HG02943 (cell line): ENCODE results near the gene RARRES2.

Experiments
- ATAC-seq: cut with Tn5 transposase; IDR thresholded peaks from one replicate; pipeline ENCODE4 v1.9.1; 2021; ENCODE audit warnings: mild to moderate bottlenecking, low read depth, moderate library complexity; ENCODE audit not compliant: unreplicated experiment

RARRES2 gene

GRCh38 chr7:150377635-150378034, 36.2 kb upstream of the RARRES2 start:
- no peak for ATAC-seq

DNA sequence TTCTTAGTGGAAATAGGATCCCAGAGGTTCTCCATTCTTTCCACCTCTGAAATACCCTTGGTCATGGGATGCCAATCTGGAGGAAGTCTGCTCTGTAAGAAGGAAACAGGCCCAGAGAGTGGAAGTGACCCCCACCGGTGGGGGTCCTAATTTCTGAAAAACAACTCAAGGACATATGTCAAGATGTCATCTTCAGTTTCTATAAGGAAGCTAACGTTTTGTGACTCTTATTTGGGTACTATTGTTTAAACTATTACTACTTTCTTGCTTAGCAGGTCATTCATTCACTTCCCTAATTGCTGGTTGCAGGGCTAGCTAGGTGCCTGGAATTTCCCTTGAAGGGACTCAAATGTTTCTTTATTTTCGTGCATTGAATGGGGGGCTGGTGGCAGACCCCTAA, 35.8 kb upstream of the RARRES2 start:
- no peak for ATAC-seq

DNA sequence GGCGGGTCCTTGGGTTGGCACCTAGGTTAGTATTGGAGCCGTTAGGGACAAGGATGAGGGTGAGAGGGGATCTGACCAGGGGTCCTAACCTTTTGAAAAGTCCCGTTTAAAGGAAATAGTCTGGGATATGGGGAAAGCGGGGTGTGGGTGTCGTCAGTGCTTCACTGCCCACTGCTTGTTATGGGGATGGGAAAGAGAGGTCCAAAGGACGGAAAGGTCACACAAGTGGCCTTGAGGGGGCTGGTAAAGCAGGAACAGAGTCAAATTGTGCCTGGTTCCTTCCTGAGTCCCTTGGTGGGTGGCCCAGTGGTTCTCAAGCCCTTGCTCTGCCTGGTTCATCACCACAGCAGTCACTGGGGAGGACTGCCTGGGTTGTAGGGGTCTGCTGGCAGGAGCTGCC, 35.1 kb upstream of the RARRES2 start:
- no peak for ATAC-seq

DNA sequence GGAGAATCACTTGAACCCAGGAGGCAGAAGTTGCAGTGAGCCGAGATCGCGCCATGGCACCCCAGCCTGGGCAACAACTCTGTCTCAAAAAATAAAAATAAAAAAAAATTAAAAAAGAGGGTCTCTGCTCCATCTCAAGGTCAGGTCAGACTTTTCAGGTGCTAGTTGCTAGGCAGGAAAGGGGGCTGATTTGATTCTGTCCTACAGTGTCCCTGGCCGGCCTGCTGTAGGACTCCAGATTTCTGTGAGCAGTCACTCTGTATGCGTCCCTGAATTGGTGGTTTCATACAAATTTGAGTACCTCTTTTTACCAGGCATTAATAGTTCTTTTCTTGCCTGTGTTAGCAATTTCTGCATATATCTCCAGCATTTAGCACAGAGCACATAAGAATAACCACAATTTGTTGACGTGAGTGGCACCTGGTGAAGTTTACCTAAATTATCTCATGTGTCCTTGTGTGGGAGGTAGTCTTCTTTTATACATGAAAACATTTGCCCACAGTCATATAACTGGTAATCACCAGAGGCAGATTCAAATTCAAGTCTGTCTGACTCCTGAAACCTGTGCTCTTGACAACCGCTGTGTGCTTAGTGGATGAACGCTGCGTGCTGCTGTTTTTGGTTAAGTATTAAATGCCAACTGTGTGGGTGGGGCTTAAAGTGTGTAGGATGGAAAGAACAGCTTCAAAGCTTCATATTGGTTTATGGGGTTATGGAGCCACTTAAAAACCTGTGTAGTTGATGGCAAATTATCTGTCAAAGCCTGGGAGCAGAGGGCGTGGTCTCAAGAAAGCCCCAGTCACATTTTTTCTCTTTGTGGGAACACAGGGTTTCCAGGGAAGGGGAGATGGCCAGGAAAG, 34.5 kb upstream of the RARRES2 start:
- ATAC-seq = no peak

DNA sequence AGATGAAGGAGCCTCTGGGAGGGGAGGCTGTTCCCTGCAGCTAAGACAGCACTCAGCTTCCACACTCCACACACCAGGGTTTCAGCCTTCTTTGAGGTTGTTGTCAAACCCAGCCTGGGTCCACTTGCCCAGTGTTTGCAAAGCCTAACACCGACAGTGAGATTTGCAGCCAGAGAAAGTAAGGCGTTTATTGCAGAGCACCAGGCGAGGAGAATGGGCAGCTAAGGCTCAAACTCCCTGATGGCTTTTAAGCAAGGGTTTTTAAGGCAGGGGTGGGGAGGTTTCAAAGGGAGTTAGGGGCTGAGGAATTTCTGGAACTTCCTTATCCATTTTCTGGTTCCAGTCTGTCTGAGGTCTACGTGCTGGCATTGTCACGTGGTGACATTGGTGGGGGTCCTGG, 33.0 kb upstream of the RARRES2 start:
- no peak for ATAC-seq

DNA sequence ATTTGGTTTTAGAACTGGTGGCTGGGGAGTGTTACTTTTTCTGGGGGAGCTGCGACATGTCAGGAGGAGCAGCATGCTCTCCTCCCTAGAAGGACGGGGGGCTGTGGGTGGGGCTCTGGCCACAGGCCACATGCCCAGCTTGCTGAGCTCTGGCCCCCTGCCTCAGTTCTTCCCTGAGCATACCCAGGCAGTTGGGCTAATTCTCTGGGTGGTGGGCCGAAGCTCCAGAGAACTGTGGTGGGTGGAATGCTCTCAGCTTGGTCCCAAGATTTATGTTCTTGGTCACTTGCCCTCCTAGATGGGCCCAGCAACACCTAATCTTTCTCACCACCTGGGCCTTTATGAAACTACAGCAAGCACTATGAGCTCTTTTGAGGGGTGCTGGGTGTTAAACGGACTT, 32.6 kb upstream of the RARRES2 start:
- no peak for ATAC-seq

DNA sequence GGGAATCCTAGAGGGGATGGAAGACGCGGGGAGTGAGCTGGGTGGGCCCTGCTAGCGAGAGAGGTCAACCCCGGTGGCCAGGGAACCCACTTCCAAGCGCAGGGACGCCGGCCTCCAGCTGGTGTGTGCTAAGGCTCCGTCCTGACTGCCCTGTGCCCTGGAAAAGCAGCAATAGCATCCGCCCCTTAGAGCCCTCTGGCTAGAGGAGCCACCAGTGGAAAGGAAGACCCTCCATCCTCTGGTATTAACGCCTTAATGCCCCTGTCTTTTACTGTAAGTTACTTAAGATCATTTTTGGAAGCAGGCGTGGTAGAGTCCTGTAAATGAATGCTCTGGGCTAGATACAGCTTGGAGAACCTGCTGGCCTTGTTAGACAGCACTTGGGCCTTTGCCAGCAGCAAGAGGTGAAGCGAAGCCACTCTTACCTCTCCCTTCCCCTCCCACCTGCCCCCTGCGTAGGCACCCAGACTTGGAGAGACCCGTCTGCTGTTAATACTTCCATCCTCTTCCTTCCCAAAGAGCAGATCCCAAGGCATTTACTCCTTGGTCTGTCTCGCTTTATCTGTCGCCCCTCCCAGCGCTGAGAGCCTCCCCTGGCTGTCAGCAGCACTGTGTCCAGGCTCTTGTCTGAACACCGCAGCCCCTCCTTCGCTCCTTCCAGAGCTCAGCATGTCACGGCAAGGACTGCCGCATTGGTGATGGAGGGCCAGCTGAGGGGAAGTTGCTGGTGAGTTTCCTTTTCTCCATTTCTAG, 31.8 kb upstream of the RARRES2 start:
- ATAC-seq = no peak

DNA sequence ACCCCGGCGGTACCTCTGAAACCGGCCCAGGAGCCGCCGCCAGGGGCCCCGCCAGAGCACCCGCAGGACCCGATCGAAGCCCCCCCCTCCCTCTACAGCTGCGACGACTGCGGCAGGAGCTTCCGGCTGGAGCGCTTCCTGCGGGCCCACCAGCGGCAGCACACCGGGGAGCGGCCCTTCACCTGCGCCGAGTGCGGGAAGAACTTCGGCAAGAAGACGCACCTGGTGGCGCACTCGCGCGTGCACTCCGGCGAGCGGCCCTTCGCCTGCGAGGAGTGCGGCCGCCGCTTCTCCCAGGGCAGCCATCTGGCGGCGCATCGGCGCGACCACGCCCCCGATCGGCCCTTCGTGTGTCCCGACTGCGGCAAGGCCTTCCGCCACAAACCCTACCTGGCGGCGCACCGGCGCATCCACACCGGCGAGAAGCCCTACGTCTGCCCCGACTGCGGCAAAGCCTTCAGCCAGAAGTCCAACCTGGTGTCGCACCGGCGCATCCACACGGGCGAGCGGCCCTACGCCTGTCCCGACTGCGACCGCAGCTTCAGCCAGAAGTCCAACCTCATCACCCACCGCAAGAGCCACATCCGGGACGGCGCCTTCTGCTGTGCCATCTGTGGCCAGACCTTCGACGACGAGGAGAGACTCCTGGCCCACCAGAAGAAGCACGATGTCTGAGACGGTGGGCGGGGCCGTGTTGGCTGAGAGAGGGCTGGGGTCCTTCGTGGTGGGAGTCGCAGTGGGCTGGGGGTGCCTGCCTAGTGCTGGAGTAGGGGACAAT, 31.0 kb upstream of the RARRES2 start:
- no peak for ATAC-seq

GRCh38 chr7:150371996-150372270, 30.5 kb upstream of the RARRES2 start:
- ATAC-seq = no peak

GRCh38 chr7:150371131-150371995, 29.9 kb upstream of the RARRES2 start:
- no peak for ATAC-seq

DNA sequence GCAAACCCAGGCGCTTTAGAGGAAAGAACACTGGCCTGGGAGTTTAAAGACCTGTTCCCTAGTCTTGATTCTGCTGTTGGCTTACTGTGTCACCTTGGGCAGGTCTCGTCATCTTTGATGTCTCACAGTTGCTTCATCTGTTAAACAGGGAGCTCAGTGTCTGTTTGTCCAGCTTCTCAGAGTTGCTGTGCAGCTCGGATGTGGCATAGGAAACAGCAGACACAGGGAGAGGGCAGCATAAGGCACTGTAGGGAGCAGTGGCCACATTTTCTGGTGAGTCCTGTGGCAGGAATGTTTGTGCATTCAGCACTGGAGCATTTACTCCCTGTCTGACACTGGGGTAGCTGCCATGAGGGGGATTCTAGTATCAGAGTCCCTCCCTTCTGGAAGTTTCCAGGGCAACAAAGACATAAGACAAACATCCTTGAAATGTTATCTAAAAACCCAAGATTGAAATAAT, 29.2 kb upstream of the RARRES2 start:
- no peak for ATAC-seq

- no peak for ATAC-seq
Measured at GRCh38 chr7:150369748-150370501, 28.5 kb upstream of the RARRES2 start.

DNA sequence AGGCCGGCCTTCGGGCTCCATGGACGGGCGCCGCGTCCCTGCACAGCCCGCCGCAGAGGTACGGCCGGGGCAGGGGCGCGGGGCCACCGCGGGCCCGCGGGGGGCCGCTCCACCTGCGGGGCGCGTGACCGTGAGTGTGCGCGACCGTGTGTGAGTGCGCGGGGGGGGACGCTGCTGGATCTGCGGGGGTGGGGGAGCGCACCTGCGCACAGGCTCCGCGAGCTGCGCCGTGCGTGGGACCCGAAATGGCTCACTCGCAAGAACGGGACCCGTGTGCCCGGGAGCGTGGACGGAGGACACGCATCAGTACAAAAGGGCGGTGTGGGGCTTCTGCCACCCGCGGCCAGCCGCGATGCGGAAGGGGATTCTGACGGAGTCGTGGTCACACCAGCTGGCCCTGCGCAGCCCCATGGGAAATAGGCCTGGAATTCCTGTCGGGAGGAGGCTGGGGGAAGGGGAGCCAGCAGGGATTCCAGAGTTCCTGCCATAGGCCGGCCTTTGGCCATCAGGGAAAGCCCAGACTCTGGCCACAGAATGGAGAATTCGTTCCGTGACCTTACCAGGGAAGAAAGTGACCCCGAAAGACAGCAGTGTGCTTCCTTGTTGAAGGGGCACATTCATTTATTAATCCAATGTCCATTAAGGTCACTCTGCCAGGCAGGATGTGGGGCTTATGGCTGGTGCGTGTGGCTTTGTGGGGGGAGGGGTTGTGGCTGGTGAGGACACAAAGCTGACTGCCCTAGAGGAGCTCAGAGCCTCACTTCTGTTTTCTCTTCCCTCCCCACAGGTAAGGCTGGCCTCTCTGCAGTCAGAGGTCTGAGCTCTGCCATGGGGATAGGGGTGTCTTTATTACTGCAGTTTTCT, 27.7 kb upstream of the RARRES2 start:
- ATAC-seq = peak; percentile 41

DNA sequence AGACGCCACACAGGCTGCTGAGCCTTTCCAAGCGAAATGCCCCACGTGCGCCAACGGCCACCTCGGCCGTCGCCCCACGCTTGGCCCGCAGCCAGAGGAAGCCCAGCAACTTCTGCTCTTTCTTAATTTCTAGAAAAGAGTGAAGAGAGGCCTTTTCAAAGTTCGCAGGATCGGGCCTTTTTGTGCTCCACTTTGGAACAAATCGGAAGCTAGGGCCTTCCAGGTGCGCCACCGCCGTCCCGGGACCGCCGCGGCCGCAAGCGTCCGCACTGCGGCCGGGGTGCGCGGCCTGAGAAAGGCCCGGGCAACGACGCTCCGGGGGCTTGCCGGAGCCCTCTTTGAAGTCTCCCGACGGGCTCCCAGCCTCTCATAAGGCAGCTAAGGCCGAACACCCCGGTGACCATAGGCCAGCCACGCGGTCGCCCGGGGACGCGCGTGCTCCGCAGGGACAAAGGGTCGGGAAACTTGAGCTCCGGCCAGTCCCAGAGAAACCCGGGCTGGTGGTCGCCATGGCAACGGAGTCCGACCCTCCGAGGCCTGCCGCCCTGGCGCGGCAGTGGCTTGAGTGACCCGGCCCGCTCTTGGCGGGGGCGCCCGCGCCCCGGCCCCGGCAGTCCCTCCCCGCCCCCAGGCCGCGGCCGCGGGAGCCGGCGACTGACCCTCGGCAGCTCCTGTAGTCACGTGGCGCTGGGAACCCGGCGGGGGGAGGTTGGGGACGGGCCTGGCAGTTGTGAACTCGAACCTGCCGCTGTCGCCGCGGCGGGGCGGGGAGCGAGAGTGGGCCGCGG, 26.9 kb upstream of the RARRES2 start, which contains the start of gene REPIN1:
Gene REPIN1, plus strand, starts transcription at position 727 of the 788 bp plus-strand sequence. CDS start 890 bp downstream, outside the sequence.
- peak; percentile 50 for ATAC-seq

GRCh38 chr7:150367677-150368095, 26.3 kb upstream of the RARRES2 start:
- no peak for ATAC-seq

DNA sequence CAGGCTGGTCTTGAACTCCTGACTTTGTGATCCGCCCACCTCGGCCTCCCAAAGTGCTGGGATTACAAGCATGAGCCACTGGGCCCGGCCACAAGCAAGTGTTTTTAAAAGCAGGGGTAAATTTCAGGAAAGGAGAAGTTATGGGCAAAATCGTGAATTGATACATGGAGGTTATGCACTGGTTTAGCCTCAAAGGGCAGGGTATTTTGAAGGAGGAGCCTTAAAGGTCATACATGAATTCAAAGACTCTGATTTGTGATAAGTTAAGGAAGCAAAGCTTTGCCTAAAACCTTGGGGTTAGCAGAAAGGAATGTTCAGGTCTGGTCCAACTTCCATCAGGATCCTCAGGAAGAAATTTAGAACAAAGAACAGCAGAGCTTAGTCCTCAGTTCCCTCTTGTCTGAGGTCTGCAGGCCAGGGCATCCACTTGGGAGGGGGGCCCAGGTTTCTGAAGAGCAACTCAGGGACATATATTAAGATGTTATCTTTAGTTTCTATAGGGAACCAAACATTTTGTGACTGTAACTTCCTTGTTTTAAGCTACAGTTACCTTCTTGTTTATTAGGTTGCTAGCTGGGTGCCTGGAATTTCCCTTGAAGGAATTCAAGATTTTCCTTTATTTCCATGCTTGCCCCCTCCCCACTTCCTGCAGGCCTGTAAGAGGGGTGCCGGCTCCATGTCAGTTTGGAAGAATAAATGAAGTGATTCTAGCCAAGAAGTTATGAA, 24.4 kb upstream of the RARRES2 start:
- no peak for ATAC-seq

DNA sequence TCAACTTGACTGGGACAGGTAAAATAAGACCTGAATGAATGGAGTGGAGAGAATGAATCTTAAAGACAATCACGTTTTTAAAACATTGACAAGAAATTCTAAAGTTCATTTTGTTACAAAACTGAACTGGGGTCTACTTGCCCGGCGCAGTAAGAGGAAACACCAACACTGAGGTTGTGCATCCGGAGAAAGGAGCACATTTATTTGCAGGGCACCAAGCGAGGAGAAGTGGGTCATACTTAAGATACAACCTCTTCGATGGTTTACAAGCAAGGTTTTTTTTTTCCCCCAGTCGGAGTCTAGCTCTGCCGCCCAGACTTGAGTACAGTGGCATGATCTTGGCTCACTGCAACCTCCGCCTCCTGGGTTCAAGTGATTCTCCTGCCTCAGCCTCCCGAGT, 23.8 kb upstream of the RARRES2 start:
- ATAC-seq = no peak
